D721Med (cell line): ENCODE measurements around the gene ACSL1.

Experiments used
- DNase-seq: peaks from one replicate; pipeline ENCODE4 v3.0.0; 2011; ENCODE audit warnings: low spot score; ENCODE audit not compliant: insufficient read length
- FAIRE-seq: peaks from 2 replicates; lab custom pipeline; 2011; peaks lifted over from hg19 to GRCh38; lab: Jason Lieb, UNC
- TF ChIP-seq, protein P1 (sequence below): IDR thresholded peaks from 2 replicates; pipeline ENCODE4 v1.5.1; 2012; ENCODE audit warnings: mild to moderate bottlenecking, control low read depth; ENCODE audit not compliant: insufficient read depth; ENCODE audit errors: missing control alignments

Gene ACSL1

DNA sequence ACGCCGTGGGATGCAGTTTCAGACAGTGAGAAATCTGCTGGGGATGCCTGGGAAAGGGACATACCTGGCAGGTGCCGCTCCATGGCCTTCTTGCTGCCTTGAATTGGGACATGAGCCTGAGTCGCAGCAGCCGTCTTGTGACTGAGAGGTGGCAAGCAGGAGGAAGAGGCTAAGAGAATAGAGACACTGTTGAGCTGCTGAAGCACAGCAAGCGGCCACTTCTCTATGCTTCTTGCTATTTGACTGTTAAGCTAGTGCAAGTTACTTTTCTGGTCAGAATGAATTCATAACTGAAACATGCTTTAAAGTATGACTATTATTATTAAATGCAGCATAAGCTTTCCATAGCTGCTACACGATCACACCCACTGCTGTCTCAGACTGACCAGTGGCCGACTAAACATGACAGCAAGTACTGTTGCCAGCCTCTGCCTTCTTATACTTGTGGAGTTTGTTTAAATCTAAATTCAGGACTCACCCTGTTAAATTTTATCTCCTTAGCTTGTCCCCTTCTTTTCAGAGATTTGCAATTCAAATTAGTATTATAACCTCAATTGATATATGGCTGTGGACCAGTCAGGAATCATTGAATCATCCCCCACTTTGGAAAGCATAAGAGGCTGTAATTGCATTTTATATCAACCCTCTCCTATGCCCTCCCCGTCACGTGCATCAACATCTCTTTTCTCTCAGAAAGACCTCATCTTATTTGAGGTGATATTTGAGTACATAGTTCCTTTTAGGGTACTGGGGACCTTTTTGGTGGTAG, 24.8 kb upstream of the ACSL1 start:
- TF ChIP-seq, protein P1, sequence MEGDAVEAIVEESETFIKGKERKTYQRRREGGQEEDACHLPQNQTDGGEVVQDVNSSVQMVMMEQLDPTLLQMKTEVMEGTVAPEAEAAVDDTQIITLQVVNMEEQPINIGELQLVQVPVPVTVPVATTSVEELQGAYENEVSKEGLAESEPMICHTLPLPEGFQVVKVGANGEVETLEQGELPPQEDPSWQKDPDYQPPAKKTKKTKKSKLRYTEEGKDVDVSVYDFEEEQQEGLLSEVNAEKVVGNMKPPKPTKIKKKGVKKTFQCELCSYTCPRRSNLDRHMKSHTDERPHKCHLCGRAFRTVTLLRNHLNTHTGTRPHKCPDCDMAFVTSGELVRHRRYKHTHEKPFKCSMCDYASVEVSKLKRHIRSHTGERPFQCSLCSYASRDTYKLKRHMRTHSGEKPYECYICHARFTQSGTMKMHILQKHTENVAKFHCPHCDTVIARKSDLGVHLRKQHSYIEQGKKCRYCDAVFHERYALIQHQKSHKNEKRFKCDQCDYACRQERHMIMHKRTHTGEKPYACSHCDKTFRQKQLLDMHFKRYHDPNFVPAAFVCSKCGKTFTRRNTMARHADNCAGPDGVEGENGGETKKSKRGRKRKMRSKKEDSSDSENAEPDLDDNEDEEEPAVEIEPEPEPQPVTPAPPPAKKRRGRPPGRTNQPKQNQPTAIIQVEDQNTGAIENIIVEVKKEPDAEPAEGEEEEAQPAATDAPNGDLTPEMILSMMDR = no peak
- DNase-seq = no peak
- no peak for FAIRE-seq

- FAIRE-seq = no peak
- no peak for DNase-seq
These were observed 24.2 kb upstream of the ACSL1 start for GRCh38 chr4:184850018-184850417.

GRCh38 chr4:184849185-184849584, 23.4 kb upstream of the ACSL1 start:
- no peak for FAIRE-seq
- no peak for DNase-seq
- TF ChIP-seq, protein P1 = no peak

More at GRCh38 chr4:184850018-184850417, 24.2 kb upstream of the ACSL1 start:
- TF ChIP-seq, protein P1 = no peak

GRCh38 chr4:184848510-184848909, 22.7 kb upstream of the ACSL1 start:
- TF ChIP-seq, protein P1 = no peak
- FAIRE-seq (no peak), DNase-seq (no peak)

GRCh38 chr4:184846531-184846930, 20.8 kb upstream of the ACSL1 start:
- TF ChIP-seq, protein P1 = no peak
- FAIRE-seq = no peak
- DNase-seq = no peak

- TF ChIP-seq, protein P1 = no peak
- FAIRE-seq (no peak), DNase-seq (no peak)
These were observed 19.7 kb upstream of the ACSL1 start for GRCh38 chr4:184845367-184846021.

DNA sequence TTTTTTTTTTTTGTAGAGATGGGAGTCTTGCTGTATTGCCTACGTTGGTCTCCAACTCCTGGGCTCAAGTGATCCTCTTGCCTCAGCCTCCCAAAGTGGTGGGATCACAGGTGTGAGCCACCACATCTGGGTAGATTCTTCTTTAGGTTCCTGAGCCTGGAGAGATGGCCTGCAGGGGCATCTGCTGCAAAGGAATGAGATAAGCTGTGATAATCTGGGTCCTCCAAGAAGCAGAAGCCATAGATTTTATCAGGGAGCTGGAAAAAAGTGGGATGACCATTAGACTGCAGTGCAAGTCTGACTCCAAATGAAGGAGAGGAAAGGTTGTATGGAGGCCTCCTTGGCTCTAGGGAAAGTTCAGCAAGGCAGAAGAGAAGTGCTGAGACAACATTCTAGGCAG, 19.0 kb upstream of the ACSL1 start:
- no peak for FAIRE-seq
- DNase-seq = no peak
- TF ChIP-seq, protein P1 = no peak
